Ascending aorta (tissue), 2 donors: ENCODE data around the gene UBB. TPM values are rescaled to one million over a fixed set of nuclear protein-coding genes. Genes with fewer than 3 reads are reported as not detected.
"Not testable (repeated sequence)": the region's sequence is repeated elsewhere in the genome, so short reads cannot be mapped to it uniquely, and the experiment has no call there.

Experiments used
- DNase-seq, 2 donors: peaks; one replicate each; pipeline ENCODE4 v3.0.0-alpha.2; 2019; ENCODE audit warnings: low spot score in 2 of 2
- H3K27ac ChIP-seq, 2 donors: fragments of 200-600 bp; sonication (generic); one replicate each; pipeline ENCODE4 v1.5.1; 2016 to 2017; ENCODE audit warnings: mild to moderate bottlenecking in 1 of 2
- H3K27me3 ChIP-seq: fragments of 200-600 bp; sonication (generic); one replicate; pipeline ENCODE4 v1.5.1; 2017
- H3K36me3 ChIP-seq, 2 donors: fragments of 200-600 bp; sonication (generic); one replicate each; pipeline ENCODE4 v1.5.1; 2016
- H3K4me1 ChIP-seq, 2 donors: fragments of 200-600 bp; sonication (generic); one replicate each; pipeline ENCODE4 v1.5.1; 2016 to 2017; ENCODE audit warnings: mild to moderate bottlenecking in 1 of 2
- H3K4me3 ChIP-seq, 2 donors: fragments of 200-600 bp; sonication (generic); one replicate each; pipeline ENCODE4 v1.5.1; 2016 to 2017; ENCODE audit warnings: mild to moderate bottlenecking in 1 of 2
- H3K9me3 ChIP-seq, 2 donors: fragments of 200-600 bp; sonication (generic); one replicate each; pipeline ENCODE4 v1.5.1; 2016
- CTCF ChIP-seq, 3 experiments: fragments of 200-600 bp in 2 of 3; fragments of 450-650 bp in 1 of 3; sonication (generic) in 2 of 3; IDR thresholded peaks; one replicate each; pipeline ENCODE4 v1.5.1; 2016 to 2019; ENCODE audit warnings: antibody characterized with exemption in 3 of 3, mild to moderate bottlenecking in 1 of 3, moderate library complexity in 1 of 3
- intact Hi-C: fragments of 100-400 bp; cut with DNase I; formaldehyde crosslinking; loops from one replicate; pipeline ENCODE4 v1.15.1; 2023
- total RNA-seq: library from RNA; depleted of rRNA; stranded (reverse); fragments of >200 nt; gene quantifications from one replicate; pipeline ENCODE4 v1.1.0, GENCODE V29; 2016

Gene UBB
- total RNA-seq, 1 donor from 2014 or later = 615 TPM

DNA sequence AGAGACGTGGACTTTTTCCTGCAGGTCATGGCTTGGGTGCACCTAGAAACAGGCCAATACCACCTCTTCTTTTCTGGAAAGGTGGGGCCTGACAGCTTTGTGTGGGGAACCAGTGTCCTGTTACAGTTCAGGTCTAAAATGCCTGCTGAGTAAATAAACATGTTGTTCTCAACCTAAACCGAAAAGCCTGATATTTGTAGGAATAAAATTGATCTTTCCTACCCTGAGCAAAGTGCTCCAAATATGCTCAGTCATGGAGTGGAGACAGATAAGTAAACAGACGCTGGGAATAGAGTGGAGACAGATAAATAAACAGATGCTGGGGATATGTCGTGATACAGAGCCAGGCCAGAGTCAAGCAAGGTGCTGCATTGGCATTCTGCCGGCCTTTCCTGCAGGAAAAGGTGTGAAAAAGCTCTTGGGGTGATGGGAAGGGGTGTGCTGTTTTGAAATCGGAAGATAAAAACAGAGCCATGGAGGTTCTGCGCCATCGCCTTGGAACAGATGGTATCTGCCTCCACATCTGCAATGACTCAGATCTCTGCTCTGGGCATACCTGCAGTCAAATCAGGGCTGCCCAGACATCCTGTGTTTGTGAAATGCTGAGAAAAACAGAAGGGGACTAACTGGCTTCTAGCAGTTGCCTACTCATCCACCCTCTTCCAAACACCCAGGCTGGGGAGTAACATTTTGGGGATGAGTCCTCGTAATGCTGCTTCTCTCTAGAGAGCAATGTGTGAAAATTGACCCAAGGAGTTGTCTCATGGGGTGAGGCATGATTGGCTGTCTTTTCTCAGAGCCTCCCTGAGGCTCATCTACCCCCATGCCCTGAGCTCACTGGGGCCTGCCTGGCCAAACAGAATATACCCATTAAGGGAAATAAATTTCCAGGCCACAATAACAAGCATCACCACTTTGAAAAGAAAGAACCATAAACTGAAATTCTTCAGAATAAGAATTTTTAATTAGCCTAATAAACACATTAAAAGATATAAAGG, 17.7 kb downstream of the UBB start:
- intact Hi-C loops = no loop called here
- H3K4me3 ChIP-seq = no peak overlapping the region
- peaks cover 0 to 11% of the 10 kb centered on the region in 2 donors for H3K4me1 ChIP-seq
- H3K36me3 ChIP-seq = no peaks in the 10 kb centered on the region
- H3K9me3 ChIP-seq = no peaks in the 10 kb centered on the region
- no peak for TF ChIP-seq CTCF (IDR thresholded peaks at IDR 0.05)
- no peak overlapping the region for H3K27ac ChIP-seq
- no peak for DNase-seq
- no peaks in the 10 kb centered on the region for H3K27me3 ChIP-seq

DNA sequence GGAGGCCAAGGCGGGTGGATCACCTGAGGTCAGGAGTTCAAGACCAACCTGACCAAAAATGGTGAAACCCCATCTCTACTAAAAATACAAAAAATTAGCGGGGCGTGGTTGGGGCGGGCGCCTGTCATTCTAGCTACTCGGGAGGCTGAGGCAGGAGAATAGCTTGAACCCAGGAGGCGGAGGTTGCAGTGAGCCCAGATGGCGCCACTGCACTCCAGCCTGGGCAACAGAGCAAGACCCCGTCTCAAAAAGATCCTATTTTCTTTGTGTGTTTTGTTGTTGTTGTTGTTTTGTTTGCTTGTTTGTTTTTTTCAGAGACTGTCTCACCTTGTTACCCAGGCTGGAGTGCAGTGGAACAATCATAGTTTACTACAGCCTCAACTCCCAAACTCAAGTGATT, 23.0 kb downstream of the UBB start:
- H3K9me3 ChIP-seq, H3K27me3 ChIP-seq, DNase-seq, intact Hi-C loops, H3K4me3 ChIP-seq, H3K4me1 ChIP-seq, H3K36me3 ChIP-seq: not testable (repeated sequence)
- H3K27ac ChIP-seq = peak overlapping the region in 1 of 2 donors; percentile 25

- Histone ChIP-seq H3K27ac (peak overlapping the region; percentile 85 to 87), H3K36me3 (no peaks in the 10 kb centered on the region), H3K4me1 (peaks cover 0 to 10% of the 10 kb centered on the region in 2 donors), H3K9me3 (no peaks in the 10 kb centered on the region), H3K27me3 (no peaks in the 10 kb centered on the region), H3K4me3 (peak overlapping the region; percentile 62 to 71)
- no peak for TF ChIP-seq CTCF (IDR thresholded peaks at IDR 0.05)
- DNase-seq = peak in 1 of 2 donors; percentile 86
- intact Hi-C loops = no loop called here
These were observed 26.1 kb downstream of the UBB start for GRCh38 chr17:16406742-16407674.

DNA sequence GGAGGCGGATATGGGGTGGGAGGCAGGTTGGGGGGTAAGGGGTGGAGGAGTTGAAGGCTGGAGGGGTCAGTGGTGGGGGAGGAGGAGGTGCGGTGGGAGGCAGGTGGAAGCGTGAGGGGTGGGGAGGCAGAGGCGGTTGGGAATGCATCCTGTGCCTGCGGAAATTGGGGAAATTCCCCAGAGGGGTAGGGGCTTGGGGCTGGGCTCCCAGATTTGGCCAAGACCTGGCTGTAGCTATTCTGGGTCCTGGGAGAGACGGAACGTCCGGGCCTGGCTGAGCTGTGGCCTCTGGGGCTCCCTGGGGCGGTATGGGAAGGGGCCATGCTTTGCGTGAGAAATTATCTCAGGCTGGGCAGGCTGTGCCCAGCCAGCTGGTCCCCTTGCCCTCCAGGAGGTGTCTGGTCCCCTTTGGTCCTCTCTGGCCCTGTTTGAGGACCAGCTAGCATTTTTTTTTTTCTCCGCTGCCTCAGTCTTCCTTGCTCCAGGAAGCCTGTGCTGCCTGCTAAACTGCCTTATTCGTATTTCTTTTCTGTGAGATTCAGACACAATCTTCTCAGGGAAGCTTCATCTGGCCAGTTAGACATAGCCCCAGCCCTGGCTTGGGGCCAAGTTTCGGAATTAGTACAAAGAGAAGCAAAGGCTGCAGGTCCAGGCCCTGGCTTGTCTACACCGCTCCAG, 27.2 kb downstream of the UBB start:
- H3K27ac ChIP-seq = peak overlapping the region; percentile 85 to 87
- DNase-seq = peak in 1 of 2 donors; percentile 79
- H3K27me3 ChIP-seq = no peaks in the 10 kb centered on the region
- no peak for TF ChIP-seq CTCF (IDR thresholded peaks at IDR 0.05)
- H3K4me3 ChIP-seq = peak overlapping the region; percentile 4 to 71
- intact Hi-C loops = loop anchor here (1.0 kb wide), 1 partner anchor 8 kb away; no protein-coding TSS in a partner anchor
- H3K36me3 ChIP-seq = no peaks in the 10 kb centered on the region
- H3K4me1 ChIP-seq = peaks cover 0 to 10% of the 10 kb centered on the region in 2 donors
- H3K9me3 ChIP-seq = no peaks in the 10 kb centered on the region

DNA sequence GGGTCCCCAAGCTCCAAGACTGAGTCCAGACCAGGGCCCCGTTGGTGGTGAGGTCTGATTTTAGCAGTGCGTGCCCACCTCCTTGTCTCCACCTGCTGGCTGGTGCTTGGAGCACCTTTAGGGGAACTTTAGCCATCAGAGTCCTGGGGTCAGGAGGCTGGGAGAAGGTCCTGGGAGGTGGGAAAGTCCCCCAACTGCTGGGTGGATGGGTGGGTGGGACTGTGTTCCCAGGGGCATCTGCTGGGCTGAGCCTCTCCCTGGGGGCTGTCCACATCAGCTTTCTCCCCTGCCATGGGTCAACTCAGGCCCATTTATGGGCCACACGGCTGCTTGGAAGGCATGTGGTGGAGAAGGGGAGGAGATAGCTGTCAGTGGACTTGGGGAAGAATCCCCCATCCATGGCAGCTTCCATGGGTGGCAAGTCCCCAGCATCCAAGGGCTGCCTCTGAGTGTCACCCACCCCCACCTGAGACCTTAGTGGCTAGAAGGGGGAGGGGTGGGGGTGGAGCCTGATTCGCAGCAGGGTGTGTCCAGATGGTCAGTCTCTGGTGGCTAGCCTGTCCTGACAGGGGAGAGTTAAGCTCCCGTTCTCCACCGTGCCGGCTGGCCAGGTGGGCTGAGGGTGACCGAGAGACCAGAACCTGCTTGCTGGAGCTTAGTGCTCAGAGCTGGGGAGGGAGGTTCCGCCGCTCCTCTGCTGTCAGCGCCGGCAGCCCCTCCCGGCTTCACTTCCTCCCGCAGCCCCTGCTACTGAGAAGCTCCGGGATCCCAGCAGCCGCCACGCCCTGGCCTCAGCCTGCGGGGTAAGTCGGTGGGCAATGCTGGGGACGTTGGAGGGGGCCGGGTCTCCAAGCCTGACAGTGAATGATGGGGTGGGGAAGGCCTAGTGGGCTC, 34.4 kb downstream of the UBB start, which contains the start of gene TRPV2:
TRPV2 (plus strand) TSS at position 541 of the 894 bp plus-strand sequence. CDS start 2,098 bp downstream, outside the sequence.
- H3K27ac ChIP-seq = peak within 1 kb of the TSS; percentile 81 to 97
- intact Hi-C loops = no loop called here
- H3K4me1 ChIP-seq = peaks cover 14 to 26% of the 10 kb centered on the region in 2 donors
- TF ChIP-seq CTCF (IDR thresholded peaks at IDR 0.05) = peak in 1 of 3 experiments; percentile 32
- no peaks in the 10 kb centered on the region for H3K27me3 ChIP-seq
- DNase-seq = no peak
- peak within 1 kb of the TSS; percentile 44 to 61 for H3K4me3 ChIP-seq
- H3K9me3 ChIP-seq = no peaks in the 10 kb centered on the region
- no peaks in the 10 kb centered on the region for H3K36me3 ChIP-seq
